HG02642 (cell line): ENCODE results near the gene NDUFS4.
"Not testable (repeated sequence)": the region's sequence is repeated elsewhere in the genome, so short reads cannot be mapped to it uniquely, and the experiment has no call there.

Experiments
- ATAC-seq: cut with Tn5 transposase; IDR thresholded peaks from one replicate; pipeline ENCODE4 v1.9.1; 2021; ENCODE audit warnings: mild to moderate bottlenecking; ENCODE audit not compliant: unreplicated experiment, poor library complexity

Gene NDUFS4

DNA sequence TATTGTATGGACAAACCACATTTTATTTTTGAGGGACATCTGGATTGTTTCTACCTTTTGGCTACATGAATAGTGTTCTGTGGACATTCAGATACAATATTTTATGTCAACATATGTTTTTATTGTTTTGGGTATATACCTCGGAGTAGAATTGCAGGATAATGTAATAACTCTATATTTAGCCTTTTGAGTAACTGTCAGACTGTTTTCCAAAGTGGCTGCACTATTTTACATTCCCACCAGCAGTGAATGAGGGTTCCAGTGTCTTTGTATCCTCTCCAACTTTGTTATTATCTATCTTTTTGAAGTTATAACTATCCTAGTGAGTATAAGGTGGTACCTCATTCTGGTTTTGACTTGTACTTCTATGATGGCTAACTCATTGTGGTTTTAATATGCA lies 11.0 kb downstream of the NDUFS4 start:
- ATAC-seq, result no peak

- no peak for ATAC-seq
Observed at GRCh38 chr5:53575101-53575500, 14.7 kb downstream of the NDUFS4 start.

GRCh38 chr5:53575831-53576230 lies 15.4 kb downstream of the NDUFS4 start:
- ATAC-seq, result no peak

DNA sequence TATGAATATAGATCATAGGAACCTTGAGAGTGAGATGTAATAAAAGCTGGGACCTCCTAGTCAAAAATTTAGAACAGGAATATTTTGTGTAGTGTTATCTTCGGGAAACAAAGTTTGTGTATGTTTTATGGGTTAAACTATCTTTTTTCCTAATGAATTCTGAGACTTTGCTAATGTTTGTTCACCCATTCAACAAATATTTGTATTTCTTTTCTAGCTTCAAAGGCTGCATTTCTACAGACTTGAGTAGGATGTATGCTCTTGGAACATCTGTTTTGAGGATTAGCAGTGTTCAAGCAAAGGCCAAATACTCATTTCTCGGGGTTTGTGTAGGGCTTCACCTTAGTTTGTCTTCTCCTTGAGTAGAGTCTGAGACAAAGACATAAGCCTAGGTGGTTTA lies 16.2 kb downstream of the NDUFS4 start:
- ATAC-seq, result no peak

DNA sequence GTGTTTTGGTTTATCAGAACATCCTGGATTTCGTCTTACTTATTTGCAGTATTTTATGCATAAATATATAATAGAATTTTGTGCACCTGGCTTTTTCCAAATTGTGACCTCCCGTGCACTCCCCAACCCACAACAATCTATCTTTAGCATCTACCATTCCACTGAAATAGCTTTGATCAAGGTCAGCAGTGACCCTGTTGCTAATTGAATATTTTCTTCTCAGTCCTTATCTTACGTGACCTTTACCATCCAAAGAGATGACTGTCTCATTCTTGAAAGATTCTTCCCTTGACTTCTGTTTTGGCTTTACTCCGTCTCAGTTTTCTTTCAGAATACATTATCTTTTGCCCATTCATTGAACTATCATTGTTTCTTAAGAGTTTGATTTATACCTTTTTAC lies 18.4 kb downstream of the NDUFS4 start:
- no peak for ATAC-seq

- ATAC-seq, result no peak
Observed at GRCh38 chr5:53580547-53580946, 20.1 kb downstream of the NDUFS4 start.

- ATAC-seq, result no peak
Observed at GRCh38 chr5:53582225-53582624, 21.8 kb downstream of the NDUFS4 start.

GRCh38 chr5:53590759-53591158 lies 30.3 kb downstream of the NDUFS4 start:
- ATAC-seq, result no peak

DNA sequence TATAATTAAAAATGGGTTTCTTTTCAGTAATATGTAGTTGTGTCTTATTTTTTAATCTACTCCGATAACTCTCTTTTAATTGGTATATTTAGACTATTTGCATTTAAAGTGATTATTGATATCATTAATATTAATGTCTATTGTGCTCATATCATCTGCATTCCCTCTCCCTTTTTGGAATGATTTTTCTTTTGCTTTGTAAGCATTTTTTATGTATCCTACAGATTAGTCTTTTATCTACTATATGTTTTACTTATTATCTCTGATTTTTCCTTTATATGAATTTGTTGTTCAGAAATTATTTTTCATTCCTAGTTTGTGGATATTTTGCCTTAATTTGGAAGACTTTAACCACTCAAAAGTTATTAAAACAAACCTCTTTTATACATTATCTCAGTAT lies 34.0 kb downstream of the NDUFS4 start:
- no peak for ATAC-seq

- no peak for ATAC-seq
Observed at GRCh38 chr5:53597894-53598293, 37.5 kb downstream of the NDUFS4 start.

- no peak for ATAC-seq
Observed at GRCh38 chr5:53601570-53601969, 41.1 kb downstream of the NDUFS4 start.

GRCh38 chr5:53603009-53603687 lies 42.7 kb downstream of the NDUFS4 start:
- ATAC-seq, result no peak

- ATAC-seq, result no peak
Observed at GRCh38 chr5:53604309-53604708, 43.9 kb downstream of the NDUFS4 start.

DNA sequence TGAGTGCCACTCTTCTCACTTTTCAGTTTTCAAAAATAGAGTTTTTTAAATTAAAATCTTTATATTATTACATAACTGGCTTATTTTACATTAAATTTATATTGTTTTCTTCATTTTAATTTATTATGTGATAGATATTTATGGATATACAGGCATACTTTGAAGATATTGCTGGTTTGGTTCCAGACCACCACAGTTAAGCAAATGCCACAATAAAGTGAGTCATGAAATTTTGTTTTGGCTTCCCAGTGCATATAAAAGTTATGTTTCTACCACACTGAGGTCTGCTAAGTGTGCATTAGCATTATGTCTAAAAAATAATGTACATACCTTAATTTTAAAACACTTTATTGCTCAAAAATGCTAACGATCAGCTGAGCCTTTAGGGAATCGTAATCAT lies 47.4 kb downstream of the NDUFS4 start:
- ATAC-seq, result no peak

- not testable (repeated sequence) for ATAC-seq
Observed at GRCh38 chr5:53608897-53609296, 48.5 kb downstream of the NDUFS4 start.

DNA sequence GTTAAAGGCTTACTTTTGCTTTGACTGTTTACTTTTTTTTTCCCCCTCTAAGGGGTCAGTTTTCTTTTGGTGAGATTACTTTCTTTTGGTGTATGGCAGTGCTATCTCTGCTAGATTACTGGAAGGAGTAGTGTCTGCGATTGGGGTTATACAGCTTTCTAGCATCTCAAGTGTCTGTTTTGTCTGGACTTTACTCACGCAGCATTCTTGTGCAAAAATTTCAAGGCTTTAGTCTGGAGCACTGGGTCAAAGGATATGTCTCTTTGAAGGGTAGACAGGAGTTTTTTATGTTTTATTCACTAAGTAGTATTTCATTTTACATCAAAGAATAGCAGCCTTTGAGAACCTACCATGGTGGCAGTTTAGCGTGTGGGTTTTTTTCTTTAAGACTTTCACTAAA lies 52.6 kb downstream of the NDUFS4 start:
- no peak for ATAC-seq

GRCh38 chr5:53613536-53613935 lies 53.1 kb downstream of the NDUFS4 start:
- no peak for ATAC-seq

DNA sequence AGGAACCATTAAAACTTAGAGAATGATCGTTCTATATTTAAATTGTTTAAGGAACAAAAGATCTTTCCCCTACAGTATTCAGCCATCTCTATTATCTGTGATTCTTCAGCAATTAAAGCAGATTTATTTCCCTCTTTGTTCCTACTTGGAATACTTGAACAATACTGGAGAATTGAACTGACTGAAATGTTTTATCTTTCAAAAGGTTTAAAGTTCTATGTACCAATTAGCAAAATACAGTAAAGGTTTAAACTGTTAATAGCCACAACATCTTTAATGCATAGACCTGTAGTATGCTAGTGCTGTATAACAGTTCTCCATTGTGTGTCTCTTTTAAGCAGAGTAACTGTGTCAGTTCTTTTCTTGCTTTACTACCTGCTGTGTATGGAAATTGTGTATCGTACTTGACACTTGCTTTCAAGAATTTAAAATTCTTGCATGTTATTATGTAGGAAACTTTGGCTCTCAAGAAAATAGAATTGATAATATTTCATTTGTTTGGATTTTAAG lies 54.0 kb downstream of the NDUFS4 start:
- ATAC-seq, result no peak

DNA sequence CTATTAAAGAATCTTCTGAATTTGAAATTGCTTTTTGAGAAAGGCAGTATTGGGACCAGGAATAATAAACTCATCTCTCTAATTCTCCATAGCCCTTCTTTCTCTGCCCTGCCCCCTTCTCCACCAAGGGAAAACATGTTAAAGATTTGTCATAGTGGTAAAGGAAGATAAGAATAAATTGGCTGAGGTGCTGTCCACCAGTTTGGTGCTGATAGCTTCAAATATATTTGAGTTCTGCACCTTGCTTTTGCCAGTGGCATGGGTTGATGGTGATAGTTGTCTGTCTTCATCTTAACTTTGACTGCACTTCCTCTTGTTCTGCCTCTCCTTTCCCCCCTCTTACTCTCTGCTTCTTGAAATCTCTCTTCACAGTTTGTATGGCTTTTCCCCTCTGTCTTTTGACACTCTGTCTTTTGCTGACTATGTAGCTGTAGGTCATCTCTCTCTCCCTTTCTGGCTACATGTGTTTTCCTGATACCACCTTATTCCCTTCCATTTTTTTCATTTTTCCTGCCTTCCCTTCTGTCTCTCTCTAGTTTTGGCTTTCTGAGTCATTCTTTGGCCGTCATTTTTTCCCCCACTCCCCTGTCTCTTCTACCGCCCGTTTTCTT lies 56.6 kb downstream of the NDUFS4 start:
- ATAC-seq, result no peak

- no peak for ATAC-seq
Observed at GRCh38 chr5:53631251-53631650, 70.8 kb downstream of the NDUFS4 start.

GRCh38 chr5:53642061-53642460 lies 81.6 kb downstream of the NDUFS4 start:
- no peak for ATAC-seq

GRCh38 chr5:53643445-53643844 lies 83.0 kb downstream of the NDUFS4 start:
- no peak for ATAC-seq
